PC-9 (cell line): Measurements from ENCODE around the gene RPS24. TPM values are rescaled to one million over a fixed set of nuclear protein-coding genes. Genes with fewer than 3 reads are reported as not detected.

Experiments
- BruUV-seq: library from RNA; stranded (reverse); fragments of 400-500 nt; replicated peaks from 2 replicates; lab custom pipeline; 2021; lab: Mats Ljungman, UMichigan
- CTCF ChIA-PET: fragments of 300-600 bp; sonication (Branson Sonifier 250); formaldehyde crosslinking; loops from one replicate; lab custom pipeline; 2022; ENCODE audit warnings: antibody characterized with exemption; lab: Charles Lee
- POLR2A ChIA-PET: fragments of 300-600 bp; sonication (Branson Sonifier 250); formaldehyde crosslinking; loops from one replicate; lab custom pipeline; 2022; ENCODE audit warnings: antibody characterized with exemption; ENCODE audit not compliant: unreplicated experiment; lab: Charles Lee
- DNase-seq, 2 experiments: peaks; one replicate each; pipeline versions ENCODE4 v3.0.0 to v3.0.0-alpha.2; 2015 to 2022; ENCODE audit warnings: mixed read lengths in 1 of 2
- H2AFZ ChIP-seq: fragments of 200-600 bp; sonication (generic); 2 replicates; pipeline ENCODE4 v1.8.1; 2017; ENCODE audit warnings: antibody characterized with exemption
- H3F3A ChIP-seq: fragments of 200-600 bp; sonication (generic); 2 replicates; pipeline ENCODE4 v1.8.1; 2017; ENCODE audit warnings: antibody characterized with exemption, mild to moderate bottlenecking, low read depth; ENCODE audit not compliant: insufficient read depth
- H3K27ac ChIP-seq: fragments of 200-600 bp; sonication (generic); 2 replicates; pipeline ENCODE4 v1.6.1; 2016; ENCODE audit warnings: mixed run types
- H3K27me3 ChIP-seq: fragments of 200-600 bp; sonication (generic); 2 replicates; pipeline ENCODE4 v1.6.1; 2016; ENCODE audit warnings: low read depth, mixed run types; ENCODE audit not compliant: insufficient read depth
- H3K36me3 ChIP-seq: fragments of 200-600 bp; sonication (generic); 2 replicates; pipeline ENCODE4 v1.6.1; 2016; ENCODE audit warnings: low read depth, mixed run types
- H3K4me1 ChIP-seq: fragments of 200-600 bp; sonication (generic); replicated peaks from 2 replicates; pipeline ENCODE4 v1.6.1; 2016; ENCODE audit warnings: mixed run types; ENCODE audit not compliant: insufficient read depth
- H3K4me2 ChIP-seq: fragments of 200-600 bp; sonication (generic); 2 replicates; pipeline ENCODE4 v1.6.1; 2017; ENCODE audit warnings: mixed run types
- H3K4me3 ChIP-seq: fragments of 200-600 bp; sonication (generic); 2 replicates; pipeline ENCODE4 v1.6.1; 2016; ENCODE audit warnings: mixed run types
- H3K79me2 ChIP-seq: fragments of 200-600 bp; sonication (generic); 2 replicates; pipeline ENCODE4 v1.6.1; 2017; ENCODE audit warnings: low read depth, mixed run types
- H3K9me2 ChIP-seq: fragments of 200-600 bp; sonication (generic); 2 replicates; pipeline ENCODE4 v1.8.1; 2017; ENCODE audit warnings: mild to moderate bottlenecking; ENCODE audit not compliant: insufficient read depth
- H3K9me3 ChIP-seq: fragments of 200-600 bp; sonication (generic); 2 replicates; pipeline ENCODE4 v1.8.1; 2016; ENCODE audit warnings: low read depth; ENCODE audit not compliant: insufficient read depth
- H4K20me1 ChIP-seq: fragments of 200-600 bp; sonication (generic); 2 replicates; pipeline ENCODE4 v1.8.1; 2017; ENCODE audit not compliant: insufficient read depth
- EZH2 ChIP-seq: fragments of 200-600 bp; sonication (generic); IDR thresholded peaks from 2 replicates; pipeline ENCODE4 v1.8.0; 2017; ENCODE audit warnings: antibody characterized with exemption, low read depth
- intact Hi-C: fragments of 100-400 bp; cut with micrococcal nuclease; formaldehyde crosslinking; loops from one replicate; pipeline ENCODE4 v1.10.0; 2022; ENCODE audit not compliant: unreplicated experiment
- total RNA-seq: library from RNA; stranded (reverse); gene quantifications from 2 replicates; pipeline ENCODE4 v1.2.3, GENCODE V29; 2021
- TF ChIP-seq, protein P1 (sequence below): fragments of 200-600 bp; sonication (generic); conservative IDR thresholded peaks from 2 replicates; pipeline ENCODE4 v1.6.1; 2017; ENCODE audit warnings: mixed run types, antibody characterized with exemption, mild to moderate bottlenecking, moderate library complexity

The RPS24 gene
- total RNA-seq, 1 experiment from 2014 or later: 2,068 TPM

DNA sequence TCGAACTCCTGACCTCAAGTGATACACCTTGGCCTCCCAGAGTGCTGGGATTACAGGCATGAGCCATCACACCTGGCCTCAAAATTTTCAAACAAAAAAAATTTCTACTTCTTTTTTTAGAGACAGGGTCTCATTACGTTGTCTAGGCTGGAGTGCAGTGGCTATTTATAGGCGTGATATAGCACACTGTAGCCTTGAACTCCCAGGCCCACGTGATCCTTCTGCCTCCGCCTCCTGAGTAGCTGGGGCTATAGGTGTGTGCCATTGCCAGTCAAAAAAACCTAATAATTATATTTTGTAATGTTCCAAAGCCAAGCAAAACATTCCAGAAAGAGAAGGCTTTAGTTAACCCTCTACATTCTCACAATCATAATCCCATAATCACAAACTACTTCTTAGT is 18.1 kb upstream of the RPS24 start:
- Histone ChIP-seq H3K27ac (no peak overlapping the region), H3K36me3 (peaks cover 64% of the 10 kb centered on the region), H3K4me2 (no peak overlapping the region), H2AFZ (no peak overlapping the region), H3F3A (0 out of 2 replicates have a peak, but pooled peaks cover 5% of the 10 kb centered on the region), H3K4me1 (no peaks in the 10 kb centered on the region), H3K9me2 (no peaks in the 10 kb centered on the region), H3K9me3 (no peaks in the 10 kb centered on the region), H4K20me1 (no peaks in the 10 kb centered on the region), H3K27me3 (no peaks in the 10 kb centered on the region), H3K79me2 (no peaks in the 10 kb centered on the region; the same call in 1 of the 2 replicates), H3K4me3 (no peak overlapping the region)
- CTCF ChIA-PET: no interaction called here
- POLR2A ChIA-PET: no interaction called here
- TF ChIP-seq, protein P1, sequence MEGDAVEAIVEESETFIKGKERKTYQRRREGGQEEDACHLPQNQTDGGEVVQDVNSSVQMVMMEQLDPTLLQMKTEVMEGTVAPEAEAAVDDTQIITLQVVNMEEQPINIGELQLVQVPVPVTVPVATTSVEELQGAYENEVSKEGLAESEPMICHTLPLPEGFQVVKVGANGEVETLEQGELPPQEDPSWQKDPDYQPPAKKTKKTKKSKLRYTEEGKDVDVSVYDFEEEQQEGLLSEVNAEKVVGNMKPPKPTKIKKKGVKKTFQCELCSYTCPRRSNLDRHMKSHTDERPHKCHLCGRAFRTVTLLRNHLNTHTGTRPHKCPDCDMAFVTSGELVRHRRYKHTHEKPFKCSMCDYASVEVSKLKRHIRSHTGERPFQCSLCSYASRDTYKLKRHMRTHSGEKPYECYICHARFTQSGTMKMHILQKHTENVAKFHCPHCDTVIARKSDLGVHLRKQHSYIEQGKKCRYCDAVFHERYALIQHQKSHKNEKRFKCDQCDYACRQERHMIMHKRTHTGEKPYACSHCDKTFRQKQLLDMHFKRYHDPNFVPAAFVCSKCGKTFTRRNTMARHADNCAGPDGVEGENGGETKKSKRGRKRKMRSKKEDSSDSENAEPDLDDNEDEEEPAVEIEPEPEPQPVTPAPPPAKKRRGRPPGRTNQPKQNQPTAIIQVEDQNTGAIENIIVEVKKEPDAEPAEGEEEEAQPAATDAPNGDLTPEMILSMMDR: no peak
- TF ChIP-seq EZH2: no peak
- BruUV-seq: no TSS peak
- intact Hi-C loops: no loop called here
- DNase-seq: no peak

DNA sequence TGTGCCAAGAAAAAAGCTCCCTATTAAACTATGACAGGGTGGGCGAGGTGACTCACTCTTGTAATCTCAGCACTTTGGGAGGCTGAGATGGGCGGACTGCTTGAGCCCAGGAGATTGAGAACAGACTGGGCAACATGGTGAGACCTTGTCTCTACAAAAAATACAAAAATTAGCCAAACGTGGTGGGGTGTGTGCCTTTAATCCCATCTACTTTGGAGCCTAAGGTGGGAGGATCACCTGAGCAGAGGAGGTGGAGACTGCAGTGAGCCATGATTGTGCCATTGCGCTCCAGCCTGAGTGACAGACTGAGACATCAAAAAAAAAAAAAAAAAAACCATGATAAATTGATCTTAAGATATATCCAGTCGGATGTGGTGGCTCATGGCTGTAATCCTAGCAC is 15.8 kb upstream of the RPS24 start:
- H3K36me3 ChIP-seq: peaks cover 60% of the 10 kb centered on the region

DNA sequence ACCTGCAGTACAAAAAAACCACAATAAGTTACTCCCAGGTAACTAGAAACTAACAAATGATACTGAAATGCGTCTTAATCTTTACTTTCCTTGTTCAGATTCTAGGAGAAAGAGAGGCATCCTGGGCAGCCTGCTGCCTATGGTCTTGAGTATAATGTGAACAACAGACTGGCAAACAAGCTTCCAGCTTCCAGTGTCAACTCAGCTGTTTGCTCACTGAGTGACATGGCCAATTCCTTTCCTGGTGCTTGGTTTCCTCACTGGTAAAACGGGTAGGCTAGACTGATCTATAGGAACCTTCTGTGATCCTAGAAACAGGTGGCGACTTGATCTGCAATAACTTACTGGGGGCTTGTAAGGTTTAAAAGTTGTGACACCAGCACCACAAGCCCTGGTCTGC is 14.4 kb upstream of the RPS24 start:
- Histone ChIP-seq H3F3A (0 out of 2 replicates have a peak, but pooled peaks cover 5% of the 10 kb centered on the region), H3K9me3 (no peaks in the 10 kb centered on the region), H3K9me2 (no peaks in the 10 kb centered on the region), H3K36me3 (peaks cover 57% of the 10 kb centered on the region), H3K27me3 (no peaks in the 10 kb centered on the region), H4K20me1 (no peaks in the 10 kb centered on the region), H3K27ac (no peak overlapping the region), H3K79me2 (no peaks in the 10 kb centered on the region; the same call in 1 of the 2 replicates), H3K4me3 (no peak overlapping the region), H3K4me2 (no peak overlapping the region), H2AFZ (no peak overlapping the region), H3K4me1 (no peaks in the 10 kb centered on the region)
- DNase-seq: peak in 1 of 2 experiments; percentile 17
- intact Hi-C loops: no loop called here
- TF ChIP-seq, protein P1: no peak
- TF ChIP-seq EZH2: no peak
- ChIA-PET CTCF (interaction anchor here (0.7 kb wide), 1 partner anchor 639 kb away, joined by 3 read pairs; no protein-coding TSS in a partner anchor), POLR2A (interaction anchor here (0.6 kb wide), 1 partner anchor 48 kb away, joined by 8 read pairs; no protein-coding TSS in a partner anchor)
- no TSS peak for BruUV-seq

More for the DNA sequence above, 15.8 kb upstream of the RPS24 start:
- Histone ChIP-seq H3F3A (0 out of 2 replicates have a peak, but pooled peaks cover 5% of the 10 kb centered on the region), H3K27ac (no peak overlapping the region), H3K9me2 (no peaks in the 10 kb centered on the region), H3K4me1 (no peaks in the 10 kb centered on the region), H3K4me3 (no peak overlapping the region), H3K9me3 (no peaks in the 10 kb centered on the region), H4K20me1 (no peaks in the 10 kb centered on the region), H3K4me2 (no peak overlapping the region), H2AFZ (no peak overlapping the region), H3K79me2 (no peaks in the 10 kb centered on the region; the same call in 1 of the 2 replicates), H3K27me3 (no peaks in the 10 kb centered on the region)
- no peak for DNase-seq
- TF ChIP-seq, protein P1: no peak
- TF ChIP-seq EZH2: no peak
- no TSS peak for BruUV-seq
- ChIA-PET POLR2A (no interaction called here), CTCF (interaction anchor here (0.8 kb wide), 1 partner anchor 11 kb away, joined by 5 read pairs; no protein-coding TSS in a partner anchor)
- intact Hi-C loops: no loop called here
